NCI-H524 treated with DMSO at 0.1 percent for 48 hours (cell line): Measurements from ENCODE around the gene AQP3.
"Not testable (repeated sequence)": the region's sequence is repeated elsewhere in the genome, so short reads cannot be mapped to it uniquely, and the experiment has no call there.

ENCODE experiments used
- DNase-seq: peaks from one replicate; lab custom pipeline; 2025; lab: John Stamatoyannopoulos, UW

The AQP3 gene

GRCh38 chr9:33414268-33414667, 33.1 kb downstream of the AQP3 start:
- DNase-seq = no peak

GRCh38 chr9:33408087-33408486, 39.3 kb downstream of the AQP3 start:
- DNase-seq = no peak

DNA sequence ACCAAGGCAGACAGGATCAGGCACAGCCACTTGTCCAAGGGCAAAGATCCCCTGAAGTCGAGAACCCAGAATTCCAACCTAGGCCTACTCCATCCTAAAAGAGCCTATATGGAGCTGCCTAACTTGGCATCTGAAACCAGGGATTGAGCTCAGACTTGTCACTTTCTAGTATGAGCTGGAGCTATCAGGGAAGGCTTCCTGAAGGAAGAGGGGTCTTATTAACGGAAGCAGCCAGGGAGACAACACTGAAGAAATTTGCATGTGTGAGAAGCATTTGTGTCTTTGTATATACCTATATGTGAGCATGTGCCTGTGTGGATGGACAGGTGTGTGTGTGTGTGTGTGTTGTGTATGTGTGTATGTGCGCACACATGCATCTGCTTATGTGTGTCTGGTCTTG, 40.3 kb downstream of the AQP3 start:
- DNase-seq = no peak

- no peak for DNase-seq
These were observed 42.5 kb downstream of the AQP3 start for GRCh38 chr9:33404788-33405362.

GRCh38 chr9:33403941-33404787, 43.2 kb downstream of the AQP3 start:
- DNase-seq = no peak

- DNase-seq = not testable (repeated sequence)
These were observed 45.0 kb downstream of the AQP3 start, which contains the start of gene AQP7 for GRCh38 chr9:33402371-33402770. Gene AQP7, minus strand, starts transcription at chr9:33402568. Its CDS starts 1,306 bp downstream, at chr9:33401262.

GRCh38 chr9:33401809-33402208, 45.6 kb downstream of the AQP3 start:
- DNase-seq = not testable (repeated sequence)

DNA sequence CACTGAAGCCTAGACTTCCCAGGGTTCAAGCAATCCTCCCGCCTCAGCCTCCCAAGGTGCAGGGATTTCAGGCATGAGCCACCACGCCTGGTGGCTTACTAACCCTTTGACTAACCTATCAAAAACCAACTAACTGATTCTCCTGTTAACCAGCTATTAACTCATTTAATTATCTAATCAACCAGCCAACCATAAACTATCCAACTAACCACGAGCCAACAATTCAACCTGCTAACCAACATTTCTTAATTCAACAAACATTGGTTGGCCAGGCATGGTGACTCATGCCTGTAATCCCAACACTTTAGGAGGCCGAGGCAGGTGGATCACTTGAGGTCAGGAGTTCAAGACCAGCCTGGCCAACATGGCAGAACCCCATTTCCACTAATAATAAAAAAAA, 48.3 kb downstream of the AQP3 start:
- DNase-seq = not testable (repeated sequence)

DNA sequence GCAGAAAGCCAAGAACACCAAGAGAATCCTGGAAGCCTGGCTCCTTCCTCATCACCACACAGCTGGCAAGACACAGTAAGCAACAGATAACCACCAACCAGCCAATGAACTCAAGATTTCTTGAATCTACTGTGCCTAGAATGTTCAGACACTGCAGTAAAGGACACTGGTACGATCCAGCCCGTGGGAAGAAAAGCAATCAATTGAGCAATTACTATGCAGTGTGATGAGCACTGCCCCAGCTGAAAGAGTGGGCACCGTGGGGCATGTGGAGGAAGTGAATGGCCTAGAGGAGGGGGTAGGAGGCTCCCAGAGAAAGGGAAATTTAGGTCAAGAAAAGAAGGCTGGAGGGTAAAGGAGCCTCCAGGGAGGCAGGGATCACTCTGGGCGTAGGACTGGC, 49.6 kb downstream of the AQP3 start:
- DNase-seq = not testable (repeated sequence)

DNA sequence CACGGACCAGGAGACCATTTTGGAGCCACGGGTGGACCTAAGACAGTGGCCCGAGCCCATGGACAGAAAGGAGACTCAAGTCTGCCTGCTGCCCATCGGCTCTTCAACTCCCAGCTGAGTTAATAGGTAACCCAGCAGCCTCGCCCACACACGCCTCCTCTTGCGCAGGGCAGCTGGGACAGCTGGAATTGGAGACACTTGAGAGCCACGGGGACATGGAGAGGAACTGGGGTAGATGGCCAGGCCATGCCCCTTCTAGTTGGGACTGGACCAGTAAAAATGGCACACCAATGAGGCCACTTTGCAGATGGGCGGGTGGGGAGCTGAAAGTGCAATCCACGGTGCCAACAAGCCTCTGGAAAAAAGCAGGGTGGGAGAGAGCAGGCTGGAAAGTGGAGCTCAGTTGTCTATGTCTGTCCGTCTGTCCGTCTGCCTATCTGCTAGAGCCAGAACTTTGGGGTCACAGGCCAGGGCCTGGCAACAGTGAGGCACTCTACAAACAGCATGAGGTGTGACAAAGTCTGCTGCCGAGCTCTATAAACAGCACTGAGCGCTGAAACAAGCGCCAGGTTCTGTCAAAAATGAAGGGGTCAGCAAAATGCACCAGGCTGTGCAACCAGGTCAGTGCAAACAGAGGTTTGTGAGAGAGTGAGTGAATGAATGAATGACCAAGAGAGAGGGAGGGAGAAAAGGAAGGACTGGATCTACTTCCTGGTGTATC, 52.1 kb downstream of the AQP3 start:
- not testable (repeated sequence) for DNase-seq

GRCh38 chr9:33393986-33394385, 53.4 kb downstream of the AQP3 start:
- not testable (repeated sequence) for DNase-seq

DNA sequence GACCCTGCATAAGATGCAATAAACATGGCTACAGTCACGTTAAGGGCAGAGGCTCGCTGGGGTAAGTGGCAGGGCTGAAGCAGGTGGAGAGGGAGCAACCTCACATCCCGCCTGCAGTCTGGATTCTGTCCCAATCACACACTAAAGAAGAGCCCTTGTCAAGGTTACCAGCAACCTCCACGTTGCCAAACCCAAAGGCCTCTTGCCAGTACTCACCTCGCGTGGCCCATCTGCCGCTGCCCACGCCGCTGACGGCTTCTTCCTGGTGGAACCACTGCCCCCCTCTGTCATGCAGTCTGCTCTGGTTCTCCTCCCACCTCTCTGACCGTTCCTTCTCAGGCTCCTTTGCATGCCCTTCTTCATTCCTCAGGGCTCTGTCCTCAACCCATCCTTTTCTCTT, 53.8 kb downstream of the AQP3 start:
- DNase-seq = no peak

DNA sequence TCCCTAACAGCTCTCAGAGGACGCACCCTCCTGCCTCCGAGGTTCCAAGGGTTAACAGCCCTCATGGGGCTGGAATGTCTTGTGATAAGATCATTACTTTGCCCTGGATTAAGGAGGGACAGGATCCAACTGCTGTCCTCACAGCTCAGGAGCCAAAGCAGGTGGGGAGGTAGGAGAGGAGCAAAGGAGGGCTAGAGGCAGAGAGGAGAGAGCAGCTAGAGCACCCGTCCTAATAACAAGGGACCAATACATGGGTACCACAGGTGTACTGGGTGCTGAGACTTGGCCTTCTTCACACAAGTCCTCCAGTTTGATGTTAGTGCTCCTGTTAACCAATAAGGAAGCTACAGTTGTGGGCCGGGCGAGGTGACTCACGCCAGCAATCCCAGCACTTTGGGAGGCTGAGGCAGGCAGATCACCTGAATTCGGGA, 54.8 kb downstream of the AQP3 start:
- DNase-seq = not testable (repeated sequence)
